Fibroblast of skin of back (primary cell): ENCODE measurements around the gene ZNF598.
"Not testable (repeated sequence)": the region's sequence is repeated elsewhere in the genome, so short reads cannot be mapped to it uniquely, and the experiment has no call there.

Source experiments
- DNase-seq: peaks from one replicate; pipeline ENCODE4 v3.0.0-alpha.2; 2013

Gene ZNF598

GRCh38 chr16:1957434-1958142 is 52.0 kb downstream of the ZNF598 start:
- DNase-seq, result not testable (repeated sequence)

GRCh38 chr16:1953734-1954133 is 55.9 kb downstream of the ZNF598 start:
- DNase-seq, result no peak

GRCh38 chr16:1950559-1950958 is 59.1 kb downstream of the ZNF598 start:
- DNase-seq, result no peak

- no peak for DNase-seq
Measured at GRCh38 chr16:1950047-1950446, 59.6 kb downstream of the ZNF598 start.

- no peak for DNase-seq
Measured at GRCh38 chr16:1949507-1949906, 60.1 kb downstream of the ZNF598 start.
